ENCODE results near the gene USP15. TPM values are rescaled to one million over a fixed set of nuclear protein-coding genes. Genes with fewer than 3 reads are reported as not detected.

USP15 gene
- total RNA-seq, 3 donors from 2014 or later = 62.5 to 78.3 (median 64.3) TPM

GRCh38 chr12:62320054-62320453 is 59.9 kb downstream of the USP15 start:
- DNase-seq = no peak
- no peaks in the 10 kb centered on the region for H3K36me3 ChIP-seq (ENCODE audit: low read depth)
- no peaks in the 10 kb centered on the region for H3K4me1 ChIP-seq (ENCODE audit: low read depth)
- ATAC-seq = no peak
- intact Hi-C loops (cut with DNase I, micrococcal nuclease) = no loop called here
- no peak overlapping the region for H3K4me3 ChIP-seq
- TF ChIP-seq, protein P1, sequence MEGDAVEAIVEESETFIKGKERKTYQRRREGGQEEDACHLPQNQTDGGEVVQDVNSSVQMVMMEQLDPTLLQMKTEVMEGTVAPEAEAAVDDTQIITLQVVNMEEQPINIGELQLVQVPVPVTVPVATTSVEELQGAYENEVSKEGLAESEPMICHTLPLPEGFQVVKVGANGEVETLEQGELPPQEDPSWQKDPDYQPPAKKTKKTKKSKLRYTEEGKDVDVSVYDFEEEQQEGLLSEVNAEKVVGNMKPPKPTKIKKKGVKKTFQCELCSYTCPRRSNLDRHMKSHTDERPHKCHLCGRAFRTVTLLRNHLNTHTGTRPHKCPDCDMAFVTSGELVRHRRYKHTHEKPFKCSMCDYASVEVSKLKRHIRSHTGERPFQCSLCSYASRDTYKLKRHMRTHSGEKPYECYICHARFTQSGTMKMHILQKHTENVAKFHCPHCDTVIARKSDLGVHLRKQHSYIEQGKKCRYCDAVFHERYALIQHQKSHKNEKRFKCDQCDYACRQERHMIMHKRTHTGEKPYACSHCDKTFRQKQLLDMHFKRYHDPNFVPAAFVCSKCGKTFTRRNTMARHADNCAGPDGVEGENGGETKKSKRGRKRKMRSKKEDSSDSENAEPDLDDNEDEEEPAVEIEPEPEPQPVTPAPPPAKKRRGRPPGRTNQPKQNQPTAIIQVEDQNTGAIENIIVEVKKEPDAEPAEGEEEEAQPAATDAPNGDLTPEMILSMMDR (IDR thresholded peaks at IDR 0.05) = no peak
- no peaks in the 10 kb centered on the region for H3K9me3 ChIP-seq

DNA sequence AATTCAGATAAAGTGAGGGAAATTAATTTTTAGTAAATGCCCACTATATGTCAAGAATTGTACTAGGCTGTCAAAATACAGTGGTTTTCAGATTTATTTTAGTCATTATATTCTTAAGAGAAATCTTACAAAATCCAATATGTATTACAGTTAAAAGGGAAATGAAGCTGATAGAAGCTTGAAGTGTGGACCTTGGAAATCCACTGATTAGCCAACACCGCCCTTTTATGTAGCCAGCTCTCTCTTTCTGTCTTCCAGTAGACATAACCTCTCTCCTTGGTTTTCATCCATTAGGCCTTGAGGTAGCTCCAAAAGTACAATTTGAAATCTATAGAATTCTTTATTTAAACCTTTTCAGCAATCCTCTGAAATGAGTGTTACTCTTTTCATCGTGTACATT is 63.2 kb downstream of the USP15 start:
- intact Hi-C loops (cut with DNase I, micrococcal nuclease) = no loop called here
- no peaks in the 10 kb centered on the region for H3K36me3 ChIP-seq (ENCODE audit: low read depth)
- TF ChIP-seq, protein P1 (IDR thresholded peaks at IDR 0.05) = no peak
- ATAC-seq (no peak), DNase-seq (no peak)
- H3K4me3 ChIP-seq = no peak overlapping the region
- no peaks in the 10 kb centered on the region for H3K4me1 ChIP-seq (ENCODE audit: low read depth)
- no peaks in the 10 kb centered on the region for H3K9me3 ChIP-seq

DNA sequence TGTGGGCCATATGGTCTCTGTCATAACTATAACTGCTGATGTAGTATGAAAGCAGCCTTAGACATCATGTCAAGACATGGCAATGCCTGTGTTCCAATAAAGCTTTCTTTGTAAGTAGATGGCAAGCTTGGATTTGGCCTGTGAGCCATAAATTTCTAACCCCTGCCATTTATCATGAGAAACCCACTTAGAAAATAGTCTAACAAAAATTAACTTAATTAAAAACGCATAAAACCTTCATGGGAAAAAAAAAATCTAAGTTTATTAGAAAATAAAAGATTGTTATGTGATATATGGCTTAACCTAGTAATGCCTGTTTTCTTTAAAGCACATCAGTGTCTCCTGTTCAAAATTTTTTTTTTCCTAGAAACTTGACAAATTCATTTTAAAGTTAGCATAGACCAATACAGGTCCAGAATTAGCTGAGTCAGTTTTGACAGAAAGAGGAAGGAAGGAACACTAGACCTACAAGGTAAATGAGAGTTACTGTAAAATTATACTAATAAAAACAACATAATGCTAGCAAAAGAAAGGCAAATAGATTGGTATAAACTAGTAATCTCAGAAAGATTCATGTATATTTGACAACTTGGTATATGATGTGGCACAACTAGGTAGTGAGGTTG is 68.2 kb downstream of the USP15 start:
- Histone ChIP-seq H3K4me1 (ENCODE audit: low read depth) (no peaks in the 10 kb centered on the region), H3K9me3 (no peaks in the 10 kb centered on the region), H3K4me3 (no peak overlapping the region), H3K36me3 (ENCODE audit: low read depth) (no peaks in the 10 kb centered on the region)
- ATAC-seq = no peak
- intact Hi-C loops (cut with DNase I, micrococcal nuclease) = no loop called here
- no peak for DNase-seq
- TF ChIP-seq, protein P1 (IDR thresholded peaks at IDR 0.05) = no peak

DNA sequence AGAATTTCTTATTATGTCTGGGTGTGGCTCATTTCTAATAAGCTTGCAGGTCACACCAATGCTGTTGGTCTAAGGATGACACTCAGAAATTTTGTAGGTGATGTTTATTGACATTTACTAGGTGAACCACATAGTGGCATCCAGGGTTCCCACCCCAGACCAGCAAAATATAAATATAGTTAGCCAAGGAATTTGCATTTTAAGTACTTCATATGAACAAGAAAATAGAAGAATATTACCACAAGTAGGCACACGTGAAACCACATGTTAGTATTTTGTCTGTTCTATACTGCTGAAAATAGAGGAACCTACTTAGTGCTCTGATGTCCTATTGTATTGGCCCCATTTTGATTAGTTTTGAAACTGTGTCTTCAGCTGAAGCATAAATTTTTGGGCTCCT is 71.1 kb downstream of the USP15 start:
- TF ChIP-seq, protein P1 (IDR thresholded peaks at IDR 0.05) = no peak
- no peak for ATAC-seq
- H3K4me1 ChIP-seq (ENCODE audit: low read depth) = no peaks in the 10 kb centered on the region
- H3K9me3 ChIP-seq = no peaks in the 10 kb centered on the region
- intact Hi-C loops (cut with DNase I, micrococcal nuclease) = no loop called here
- H3K36me3 ChIP-seq (ENCODE audit: low read depth) = no peaks in the 10 kb centered on the region
- no peak for DNase-seq
- H3K4me3 ChIP-seq = no peak overlapping the region

DNA sequence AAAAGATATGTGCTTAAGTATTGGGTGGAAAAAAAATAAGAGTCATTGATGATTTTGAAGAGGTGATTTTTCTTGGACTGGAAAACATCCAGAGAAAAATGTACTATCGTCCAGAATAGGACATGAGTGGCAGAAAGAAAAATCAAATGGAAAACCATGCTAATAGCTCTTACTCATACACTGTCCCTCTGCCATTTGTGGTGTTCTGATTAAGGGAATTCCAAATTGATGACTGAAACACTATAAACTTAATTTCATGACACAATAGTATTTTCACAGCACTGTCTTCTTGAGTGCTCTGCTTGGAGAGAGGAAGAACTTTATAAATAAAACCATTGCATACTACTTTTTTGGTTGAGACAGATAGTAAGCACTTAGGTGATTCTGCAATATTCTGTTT is 72.4 kb downstream of the USP15 start:
- ATAC-seq = no peak
- no peaks in the 10 kb centered on the region for H3K4me1 ChIP-seq (ENCODE audit: low read depth)
- intact Hi-C loops (cut with DNase I, micrococcal nuclease) = no loop called here

More for the DNA sequence above, 72.4 kb downstream of the USP15 start:
- H3K9me3 ChIP-seq = peaks cover under 1% of the 10 kb centered on the region
- H3K4me3 ChIP-seq = no peak overlapping the region
- TF ChIP-seq, protein P1 (IDR thresholded peaks at IDR 0.05) = no peak
- no peak for DNase-seq
- H3K36me3 ChIP-seq (ENCODE audit: low read depth) = no peaks in the 10 kb centered on the region

Measured in mucosa of descending colon (tissue), 3 donors.